GM12872 (cell line): Measurements from ENCODE around the gene BBX.
A peak's percentile ranks its signal among the peaks of the same experiment; 100 is the strongest.

Experiments
- CTCF ChIP-seq: IDR thresholded peaks from 3 replicates; pipeline ENCODE4 v1.5.1; 2011; ENCODE audit warnings: low read depth, mild to moderate bottlenecking, low read length, moderate library complexity; ENCODE audit not compliant: insufficient read depth

The BBX gene

GRCh38 chr3:107685383-107685782 lies 162.6 kb downstream of the BBX start:
- no peak for TF ChIP-seq CTCF

GRCh38 chr3:107687056-107687581 lies 164.4 kb downstream of the BBX start:
- TF ChIP-seq CTCF, result no peak

GRCh38 chr3:107689355-107689754 lies 166.6 kb downstream of the BBX start:
- no peak for TF ChIP-seq CTCF

GRCh38 chr3:107690522-107691138 lies 167.9 kb downstream of the BBX start:
- TF ChIP-seq CTCF, result peak; percentile 50

GRCh38 chr3:107699682-107700081 lies 176.9 kb downstream of the BBX start:
- TF ChIP-seq CTCF, result no peak

- no peak for TF ChIP-seq CTCF
Observed at GRCh38 chr3:107701299-107701698, 178.5 kb downstream of the BBX start.

GRCh38 chr3:107704477-107704876 lies 181.7 kb downstream of the BBX start:
- TF ChIP-seq CTCF, result no peak
